Endometrial microvascular endothelial cells (primary cell): ENCODE results near the gene ZBED3. TPM values are rescaled to one million over a fixed set of nuclear protein-coding genes. Genes with fewer than 3 reads are reported as not detected.
"Not testable (repeated sequence)": the region's sequence is repeated elsewhere in the genome, so short reads cannot be mapped to it uniquely, and the experiment has no call there.

Experiments
- in situ Hi-C: cut with HindIII; loops from 2 replicates; pipeline ENCODE4 v1.10.0; 2017; ENCODE audit warnings: low sequenced_read_pairs, low pct_unique_long_range_greater_than_20kb; ENCODE audit errors: inconsistent ontology term
- total RNA-seq: library from RNA; depleted of rRNA; stranded (reverse); fragments of >200 nt; gene quantifications from one replicate; pipeline ENCODE4 v1.2.3, GENCODE V29; 2015; ENCODE audit errors: inconsistent ontology term

ZBED3 gene
- total RNA-seq, 1 donor from 2014 or later = 2.0 TPM

DNA sequence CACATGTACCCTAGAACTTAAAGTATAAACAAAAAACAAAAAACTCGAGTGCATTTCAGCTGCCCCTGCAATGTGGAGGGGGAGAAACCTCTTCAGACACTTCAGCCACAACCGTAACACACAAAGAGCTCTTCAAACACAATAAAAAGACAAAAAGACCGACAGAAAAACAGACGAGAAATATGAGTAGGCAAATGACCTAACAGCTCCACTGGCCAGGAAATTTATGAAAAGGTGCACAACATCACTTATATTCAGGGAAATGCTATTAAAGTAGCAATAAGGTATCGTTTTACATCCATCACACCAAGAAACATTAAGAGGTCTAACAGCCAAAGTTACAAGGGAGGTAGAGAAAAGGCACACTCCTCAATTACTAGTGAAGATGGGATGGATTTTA lies 6.2 kb downstream of the ZBED3 start:
- in situ Hi-C loops = no loop called here

DNA sequence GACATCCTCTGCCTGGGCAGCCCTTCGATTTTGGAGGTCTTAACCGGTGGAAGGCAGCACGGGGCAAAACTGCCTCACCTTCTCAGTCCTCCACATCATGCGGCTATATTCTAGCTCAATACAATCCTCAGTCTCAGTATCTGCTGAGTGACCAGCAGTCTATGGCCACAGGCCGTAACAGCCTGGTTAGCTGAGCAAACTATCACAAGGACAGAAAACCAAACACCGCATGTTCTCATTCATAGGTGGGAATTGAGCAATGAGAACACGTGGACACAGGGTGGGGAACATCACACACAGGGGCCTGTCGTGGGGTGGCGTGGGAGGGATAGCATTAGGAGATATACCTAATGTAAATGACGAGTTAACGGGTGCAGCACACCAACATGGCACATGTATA lies 6.6 kb downstream of the ZBED3 start:
- in situ Hi-C loops = not testable (repeated sequence)

DNA sequence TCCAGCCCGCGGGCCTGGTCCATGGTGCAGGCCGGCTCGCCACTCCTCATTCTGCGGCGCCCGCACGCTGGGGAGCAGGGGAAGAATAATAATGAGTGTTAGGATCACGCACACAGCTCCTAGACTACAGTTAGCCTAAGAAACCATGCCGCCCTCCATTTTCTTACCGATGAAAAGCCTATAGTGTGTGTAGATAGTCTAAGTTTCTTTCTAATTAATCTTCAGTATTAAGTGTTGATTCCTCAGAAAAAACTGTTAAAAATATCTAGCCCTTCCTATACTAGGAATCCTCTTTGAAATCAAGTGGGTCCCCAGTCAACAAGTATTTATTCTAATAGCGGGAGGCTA lies 9.3 kb downstream of the ZBED3 start:
- in situ Hi-C loops = no loop called here

DNA sequence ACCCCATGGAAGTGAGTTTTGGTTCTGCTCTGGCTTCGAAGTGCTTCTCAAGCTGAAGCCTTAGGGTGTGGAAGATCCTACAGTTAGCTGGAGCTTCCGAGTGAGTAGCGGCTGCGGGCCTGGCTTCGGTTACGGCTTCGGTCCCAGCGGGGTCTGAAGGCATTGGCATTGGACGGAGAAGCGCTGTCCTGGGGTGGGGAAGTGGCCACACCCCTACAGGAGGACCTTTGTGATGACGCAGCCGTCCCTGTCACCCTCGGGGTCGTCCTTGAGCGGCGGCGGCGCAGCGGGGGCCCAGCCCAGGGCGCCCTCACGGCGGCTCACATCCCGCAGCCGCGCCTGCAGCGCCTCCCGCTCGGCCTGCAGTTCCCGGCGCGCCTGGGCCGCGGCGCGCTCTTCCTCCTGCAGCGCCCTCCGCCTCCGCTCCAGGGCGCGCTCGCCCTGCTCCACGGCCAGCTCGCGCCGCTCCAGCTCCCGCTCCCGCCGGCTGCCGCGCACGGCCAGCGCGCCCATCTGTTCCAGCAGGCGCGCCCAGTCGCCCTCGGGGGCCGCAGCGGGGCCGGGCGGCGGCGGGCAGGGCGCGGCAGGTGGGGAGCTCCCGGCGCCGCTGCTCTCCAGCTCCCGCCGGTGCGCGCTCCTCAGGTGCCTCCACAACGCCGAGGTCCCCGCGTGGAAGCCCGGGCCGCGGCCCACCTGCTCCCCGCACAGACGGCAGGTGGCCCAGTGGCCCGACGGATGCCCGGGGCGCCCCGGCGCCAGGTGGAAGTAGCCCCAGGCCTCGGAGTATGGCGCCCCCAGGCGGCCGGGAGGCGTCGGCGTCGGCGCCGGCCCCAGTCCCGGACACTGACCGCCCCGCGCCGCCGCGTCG lies 9.9 kb downstream of the ZBED3 start:
- in situ Hi-C loops = no loop called here

DNA sequence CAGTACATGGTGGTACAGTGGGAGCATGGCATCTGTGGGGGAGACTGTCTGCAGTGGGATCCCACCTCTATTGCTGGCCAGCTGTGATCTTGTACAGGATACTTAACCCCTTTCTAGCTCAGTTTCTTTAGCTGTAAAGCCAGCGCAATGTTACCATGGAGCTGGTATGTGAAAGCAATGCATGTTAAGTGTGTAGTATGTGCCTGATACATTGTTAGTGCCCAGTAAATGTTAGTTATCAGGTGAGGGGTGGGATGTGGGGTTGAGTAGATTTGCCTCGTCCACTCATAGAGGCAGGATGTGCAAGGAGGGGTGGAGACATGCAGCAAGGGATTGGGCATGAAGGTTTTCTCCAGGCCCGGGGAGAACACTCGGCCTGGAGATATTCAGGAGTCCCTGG lies 12.3 kb downstream of the ZBED3 start:
- in situ Hi-C loops = no loop called here

DNA sequence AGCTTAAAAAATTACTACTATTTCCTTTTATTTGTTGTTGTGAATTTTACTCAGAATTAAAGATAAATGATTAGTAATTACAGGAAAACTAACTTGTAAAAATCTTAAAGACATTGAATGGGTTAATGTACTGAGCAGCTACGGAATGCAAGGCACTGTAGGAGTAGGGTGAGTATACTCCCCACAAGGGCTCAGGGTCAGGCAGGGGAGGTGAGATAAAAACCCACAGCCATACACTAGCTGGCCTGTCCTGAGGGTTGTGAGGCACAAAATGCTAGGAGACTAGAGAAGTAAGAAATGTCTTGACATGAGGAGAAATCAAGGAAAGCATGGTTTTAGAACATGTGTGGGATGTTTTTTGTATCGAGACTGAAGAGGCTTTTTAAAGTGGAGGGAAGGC lies 13.4 kb downstream of the ZBED3 start:
- in situ Hi-C loops = no loop called here

DNA sequence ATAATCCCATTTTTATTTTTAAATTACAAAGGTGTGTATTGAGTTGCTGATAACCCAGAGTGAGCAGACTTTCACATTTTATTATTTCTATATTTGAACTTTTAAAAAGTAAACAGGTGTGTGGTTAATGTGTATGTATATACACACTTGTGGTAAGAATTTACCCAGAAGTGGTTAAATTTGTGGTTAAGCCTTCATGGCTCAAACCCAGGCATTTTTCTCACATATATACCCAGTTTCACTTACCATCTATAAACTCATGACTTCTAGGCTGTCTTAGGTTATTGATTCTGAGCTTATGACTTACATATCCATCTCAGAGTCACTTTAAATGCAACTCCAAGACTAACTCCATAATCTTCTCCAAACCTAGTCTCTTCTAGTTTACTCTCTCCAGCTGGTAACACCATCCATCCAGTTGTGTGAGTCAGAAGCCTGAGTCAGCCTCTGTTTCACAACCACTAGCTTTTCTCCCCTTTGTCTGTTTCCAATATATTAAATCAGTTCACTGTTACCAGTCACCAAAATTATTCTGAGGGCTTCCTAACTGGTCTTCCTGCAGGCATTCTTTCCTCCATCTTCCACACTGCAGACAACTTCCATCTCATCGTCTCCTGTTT lies 20.2 kb downstream of the ZBED3 start:
- in situ Hi-C loops = no loop called here

DNA sequence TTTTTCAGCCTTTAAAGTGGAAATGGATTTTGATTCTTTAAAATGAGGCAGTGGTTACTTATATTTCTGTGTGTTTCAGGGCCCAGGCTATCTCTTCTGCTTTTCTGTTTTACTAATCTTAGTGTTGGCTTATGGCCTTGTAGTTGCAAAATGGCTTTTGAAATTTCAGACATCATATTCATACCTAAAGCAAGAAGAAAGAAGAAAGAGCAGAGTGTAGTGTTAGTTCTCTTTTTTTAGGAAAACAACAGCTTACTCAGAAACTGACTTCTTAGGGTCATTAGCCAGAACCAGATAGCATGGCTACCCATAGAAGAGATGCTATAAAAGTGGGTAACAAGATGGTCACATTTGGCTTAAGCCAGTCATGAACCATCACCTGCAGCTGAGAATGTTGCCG lies 20.9 kb downstream of the ZBED3 start:
- in situ Hi-C loops = no loop called here

DNA sequence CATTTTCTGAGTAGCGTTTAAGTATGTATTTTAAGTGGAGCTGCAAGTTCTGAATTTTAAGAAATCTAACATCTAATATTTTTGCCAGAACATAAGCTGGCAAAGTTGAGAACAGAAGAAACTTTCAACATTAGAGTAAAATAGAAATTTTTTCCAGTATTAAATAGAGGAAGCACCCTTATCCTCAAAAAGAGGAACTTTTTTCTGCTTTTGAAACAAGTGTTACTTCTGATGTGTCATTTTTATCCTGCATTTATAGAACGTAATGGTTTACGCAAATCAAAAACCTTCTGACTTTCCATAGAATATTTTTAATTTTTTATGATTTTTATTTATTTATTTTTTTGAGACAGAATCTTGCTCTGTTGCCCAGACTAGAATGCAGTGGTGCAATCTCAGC lies 21.8 kb downstream of the ZBED3 start:
- in situ Hi-C loops = no loop called here

DNA sequence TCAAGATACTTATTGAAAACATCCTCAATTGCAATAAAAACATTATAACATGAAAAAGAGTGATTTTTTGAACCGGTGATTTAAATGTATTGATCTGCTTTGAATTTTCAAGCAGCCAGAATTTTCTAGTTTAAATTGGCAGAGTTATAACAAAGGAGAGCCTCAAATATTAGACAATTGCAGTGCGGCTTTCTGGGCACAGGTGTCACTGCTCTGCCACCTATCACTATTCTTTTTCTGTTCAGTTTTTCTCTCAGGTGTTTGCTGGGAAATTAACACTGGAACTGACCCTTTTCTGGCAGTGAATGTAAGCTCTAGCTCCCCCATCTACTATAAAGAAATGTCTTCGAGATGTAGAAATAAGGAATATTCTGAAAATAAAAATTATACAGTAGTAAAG lies 23.0 kb downstream of the ZBED3 start:
- in situ Hi-C loops = no loop called here

DNA sequence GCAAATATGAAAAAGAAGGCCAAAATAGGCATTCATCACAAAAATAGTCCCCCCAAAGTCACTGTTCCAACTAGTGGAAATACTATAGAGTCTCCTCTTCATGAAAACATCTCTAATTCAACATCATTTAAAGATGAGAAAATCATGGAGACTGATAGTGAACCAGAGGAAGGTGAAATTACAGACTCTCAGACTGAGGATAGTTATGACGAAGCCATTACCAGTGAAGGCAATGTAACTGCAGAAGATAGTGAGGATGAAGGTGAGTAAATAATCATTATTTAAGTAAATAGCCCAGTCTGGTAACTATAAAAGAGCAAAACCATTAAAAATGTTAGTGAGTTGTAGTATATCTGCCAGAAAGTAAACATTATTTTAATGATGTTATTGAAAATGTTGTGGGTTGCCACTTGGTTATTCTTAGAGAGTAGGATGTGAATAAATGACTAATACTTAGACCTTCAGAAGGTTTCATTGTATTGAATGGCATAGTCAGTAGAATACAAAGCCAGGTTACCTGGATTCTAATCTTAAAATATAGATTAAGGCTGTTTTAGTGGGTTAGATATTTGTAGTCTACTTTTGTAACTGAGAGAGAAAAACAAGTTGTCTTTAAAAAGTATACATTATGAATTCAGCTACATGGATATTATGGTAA lies 40.5 kb downstream of the ZBED3 start:
- in situ Hi-C loops = no loop called here

DNA sequence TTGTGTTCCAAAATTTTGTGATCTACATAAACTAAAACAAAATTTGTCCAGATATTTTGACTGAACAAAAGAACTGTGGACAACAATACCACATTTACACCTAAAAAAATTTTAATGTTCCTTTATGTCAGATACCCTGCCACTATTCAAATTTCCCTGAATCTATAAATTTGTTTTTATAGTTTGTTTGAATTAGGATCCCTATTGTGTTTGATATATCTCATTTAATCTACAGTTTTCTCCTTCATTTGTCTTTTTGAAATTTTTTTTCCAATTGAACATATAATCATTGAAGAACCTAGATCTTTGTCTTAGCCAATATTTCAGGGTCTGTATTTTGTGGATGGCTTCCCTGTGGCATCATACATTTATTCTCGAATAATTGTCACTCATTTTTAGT lies 51.1 kb downstream of the ZBED3 start:
- in situ Hi-C loops = no loop called here

DNA sequence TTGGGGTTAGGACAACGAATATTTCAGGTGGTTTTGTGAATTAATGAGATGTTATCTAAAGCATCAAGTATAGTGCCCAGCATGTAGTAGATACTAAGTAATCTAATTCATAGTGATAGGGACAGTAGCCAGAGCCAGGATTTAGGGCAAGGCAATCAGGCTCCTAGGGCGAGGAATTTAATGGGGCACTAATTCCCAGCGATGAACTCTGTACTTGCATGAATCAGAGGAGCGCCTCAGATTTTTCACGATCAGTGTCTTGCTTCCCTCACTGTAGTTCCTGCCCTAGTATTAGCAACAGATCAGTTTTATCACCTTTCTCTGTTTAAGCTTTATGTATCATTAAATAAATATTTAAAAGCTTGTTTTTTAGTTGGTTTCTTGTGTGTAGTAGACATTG lies 53.7 kb downstream of the ZBED3 start:
- in situ Hi-C loops = no loop called here

DNA sequence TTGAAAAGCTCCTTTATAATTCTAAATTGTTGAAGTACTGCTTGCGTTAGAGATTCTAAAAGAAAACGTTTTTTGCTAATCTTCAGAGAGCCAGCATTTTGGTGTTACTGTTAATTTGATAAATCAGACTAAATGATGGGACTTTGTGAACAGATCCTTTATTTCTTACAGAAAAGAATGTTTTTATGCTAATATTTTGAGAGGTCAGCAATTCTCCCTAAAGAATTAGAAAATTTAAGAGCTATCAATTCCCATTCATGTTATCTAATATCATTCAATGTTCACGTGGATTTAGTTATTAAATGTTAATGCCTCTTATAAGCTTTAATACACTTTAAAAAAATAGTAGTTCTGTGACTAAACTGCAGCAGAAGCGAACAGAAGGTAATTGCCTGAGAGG lies 54.5 kb downstream of the ZBED3 start:
- in situ Hi-C loops = no loop called here

DNA sequence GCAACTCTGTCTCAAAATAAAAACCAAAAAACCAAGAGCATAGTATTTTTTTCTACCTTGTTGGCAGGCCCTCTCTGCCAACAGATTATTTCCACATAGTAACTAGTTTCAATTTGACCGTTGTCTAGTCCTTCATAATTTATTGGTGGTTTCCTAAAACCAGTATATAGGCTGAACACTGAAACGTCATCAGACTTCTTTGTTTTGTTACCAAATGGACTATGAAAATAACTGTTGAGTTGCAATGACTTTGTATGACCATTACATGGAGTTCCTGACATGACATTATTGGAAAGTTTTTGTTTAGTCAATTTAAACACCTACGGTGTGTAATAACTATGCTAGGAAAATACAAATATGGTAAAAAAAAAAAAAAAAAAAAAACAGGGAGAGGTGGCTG lies 55.2 kb downstream of the ZBED3 start:
- in situ Hi-C loops = no loop called here

DNA sequence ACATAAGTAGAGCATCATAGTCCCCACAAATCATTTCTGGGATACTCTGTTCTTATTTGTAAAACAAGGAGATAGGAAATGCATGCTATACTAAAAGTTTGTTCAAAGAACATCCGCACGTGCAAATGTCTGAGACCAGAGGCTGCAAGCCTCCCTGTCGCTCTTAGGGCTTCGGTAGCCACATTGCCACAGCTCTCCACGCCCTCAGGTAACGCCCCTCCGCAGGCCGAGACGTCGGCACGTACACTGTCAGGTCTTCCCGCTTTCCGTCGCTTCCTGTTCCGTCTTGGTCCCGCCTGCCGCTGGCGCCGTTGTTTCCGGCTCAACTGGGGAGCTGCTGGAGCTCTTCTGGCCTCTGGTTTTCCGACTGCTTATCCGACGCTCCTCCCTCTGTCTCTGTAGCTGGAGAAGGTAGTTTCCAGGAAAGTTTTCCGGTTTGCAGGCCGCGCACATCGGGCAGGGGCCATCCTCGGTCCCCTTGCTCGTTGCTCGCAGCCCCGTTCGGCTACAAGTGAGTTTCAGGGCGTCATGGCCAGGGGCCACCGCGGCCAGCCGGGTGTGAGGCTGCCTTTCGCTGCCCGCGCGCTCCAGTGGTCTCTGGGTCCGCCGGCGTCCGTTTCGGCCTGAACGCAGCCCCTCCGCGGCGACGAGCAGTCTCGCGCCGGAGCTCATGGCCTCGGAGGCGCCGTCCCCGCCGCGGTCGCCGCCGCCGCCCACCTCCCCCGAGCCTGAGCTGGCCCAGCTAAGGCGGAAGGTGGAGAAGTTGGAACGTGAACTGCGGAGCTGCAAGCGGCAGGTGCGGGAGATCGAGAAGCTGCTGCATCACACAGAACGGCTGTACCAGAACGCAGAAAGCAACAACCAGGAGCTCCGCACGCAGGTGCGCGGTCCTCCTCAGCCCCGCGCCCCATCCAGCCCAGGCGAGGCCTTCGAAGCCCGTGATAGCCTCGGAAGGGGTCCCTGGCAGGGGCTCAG lies 56.7 kb downstream of the ZBED3 start, which contains the start of gene AGGF1:
Gene AGGF1, plus strand, starts transcription at position 308 of the 975 bp plus-strand sequence. Its CDS starts 363 bp downstream, at position 671.
- in situ Hi-C loops = no loop called here

DNA sequence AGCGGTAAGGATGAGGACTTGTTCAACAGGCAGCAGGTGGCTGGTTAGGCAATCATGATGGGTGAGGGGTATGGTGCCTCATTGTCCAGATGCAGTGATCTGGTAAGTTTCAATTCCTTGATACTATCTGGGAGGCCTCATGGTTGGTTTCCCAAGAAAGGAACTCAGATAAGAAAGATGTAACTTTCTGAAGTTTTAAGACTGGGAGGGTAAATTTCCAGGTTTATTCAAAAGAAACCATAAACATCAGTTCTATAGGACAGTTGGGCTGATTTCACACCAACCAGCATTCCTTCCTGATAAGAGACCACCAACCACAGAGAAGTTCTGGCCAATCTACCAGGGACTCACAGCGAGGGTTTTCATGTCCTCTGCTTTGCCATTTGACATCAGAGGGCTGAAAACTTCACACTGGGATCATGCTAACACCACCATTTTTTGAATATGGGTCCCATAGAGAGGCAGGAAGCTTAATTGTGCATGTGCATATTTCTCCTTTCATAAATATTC lies 57.7 kb downstream of the ZBED3 start:
- in situ Hi-C loops = no loop called here

DNA sequence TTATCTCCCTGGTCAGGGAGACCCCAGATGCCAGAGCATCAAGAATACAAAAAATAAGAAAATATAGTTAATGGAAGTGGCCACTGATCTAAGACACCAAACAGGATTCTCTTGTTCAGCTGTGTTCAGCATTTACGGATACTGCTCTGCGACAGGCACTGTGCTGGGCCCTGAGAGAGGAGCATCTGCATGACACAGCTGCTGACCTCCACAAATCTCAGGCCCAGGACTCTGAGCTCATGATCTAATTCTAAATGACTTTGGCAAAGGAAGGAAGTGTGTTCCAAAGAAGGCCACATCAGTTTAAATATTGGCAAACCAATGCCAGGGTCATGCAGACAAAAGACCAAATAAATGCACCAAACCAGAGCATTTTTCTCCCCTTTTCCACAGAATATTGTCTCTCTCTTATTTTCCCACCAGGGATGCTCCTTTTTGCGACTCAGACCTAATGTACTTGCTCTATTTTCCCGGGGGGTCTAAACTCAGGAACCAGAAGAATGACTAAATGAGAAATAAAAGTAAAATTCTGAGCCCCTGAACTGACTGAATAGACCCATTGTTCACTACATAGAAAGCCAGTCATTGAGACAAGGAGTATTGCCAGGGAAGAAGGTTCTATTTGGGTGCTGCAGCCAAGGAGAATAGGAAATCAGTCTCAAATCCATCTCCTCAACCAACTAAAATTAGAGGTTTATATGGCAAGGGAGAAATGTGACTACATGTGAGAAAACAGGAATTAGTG lies 58.3 kb downstream of the ZBED3 start:
- in situ Hi-C loops = no loop called here
